Fibroblast of villous mesenchyme (primary cell): ENCODE data around the gene LASP1. TPM values are rescaled to one million over a fixed set of nuclear protein-coding genes. Genes with fewer than 3 reads are reported as not detected.

Experiments used
- DNase-seq: peaks from one replicate; pipeline ENCODE4 v3.0.0-alpha.2; 2010; ENCODE audit warnings: low read depth
- H3K4me3 ChIP-seq: 2 replicates; pipeline ENCODE4 v1.5.1; 2011; ENCODE audit warnings: low read depth, mild to moderate bottlenecking, low read length
- CTCF ChIP-seq: IDR thresholded peaks from 2 replicates; pipeline ENCODE4 v1.5.1; 2012; ENCODE audit warnings: low read depth, mild to moderate bottlenecking, low read length; ENCODE audit not compliant: insufficient read depth
- total RNA-seq: library from RNA; depleted of rRNA; stranded (reverse); fragments of >200 nt; gene quantifications from 2 replicates; pipeline ENCODE4 v1.2.3, GENCODE V29; 2012

Gene LASP1
- total RNA-seq, 1 donor, result 475 TPM

- TF ChIP-seq CTCF, result peak; percentile 58
- H3K4me3 ChIP-seq, result no peak overlapping the region
- DNase-seq, result peak; percentile 54
These were observed 5.0 kb upstream of the LASP1 start for GRCh38 chr17:38864636-38865398.

DNA sequence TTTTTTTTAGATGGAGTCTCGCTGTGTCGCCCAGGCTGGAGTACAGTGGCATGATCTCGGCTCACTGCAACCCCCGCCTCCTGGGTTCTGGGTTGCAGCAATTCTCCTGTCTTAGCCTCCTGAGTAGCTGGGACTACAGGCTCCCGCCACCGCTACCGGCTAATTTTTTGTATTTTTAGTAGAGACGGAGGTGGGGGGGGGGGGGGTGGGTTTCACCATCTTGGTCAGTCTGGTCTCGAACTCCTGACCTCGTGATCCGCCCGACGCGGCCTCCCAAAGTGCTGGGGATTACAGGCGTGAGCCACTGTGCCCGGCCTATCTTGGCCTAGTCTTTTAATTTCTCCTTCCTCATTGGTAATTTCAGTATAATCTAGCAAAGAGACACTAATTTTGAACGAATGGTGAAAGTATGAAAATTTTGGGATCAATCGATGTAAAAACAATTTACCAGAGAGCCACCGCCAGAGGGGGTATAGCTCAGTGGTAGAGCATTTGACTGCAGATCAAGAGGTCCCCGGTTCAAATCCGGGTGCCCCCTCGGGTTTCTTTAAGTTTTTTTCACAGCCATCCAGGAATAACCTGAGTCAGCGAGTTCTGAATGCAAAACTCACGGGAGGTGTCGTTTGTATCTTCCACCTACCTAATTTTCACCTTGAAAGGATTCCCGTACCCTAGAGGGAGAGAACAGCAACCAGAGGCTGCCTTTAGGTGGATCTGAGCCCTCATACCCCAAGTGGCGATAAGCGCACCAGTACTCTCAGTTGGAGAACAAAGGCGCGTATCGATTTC, 2.5 kb upstream of the LASP1 start:
- peak overlapping the region; percentile 100 for H3K4me3 ChIP-seq
- DNase-seq, result peak; percentile 74
- TF ChIP-seq CTCF, result peak; percentile 28

DNA sequence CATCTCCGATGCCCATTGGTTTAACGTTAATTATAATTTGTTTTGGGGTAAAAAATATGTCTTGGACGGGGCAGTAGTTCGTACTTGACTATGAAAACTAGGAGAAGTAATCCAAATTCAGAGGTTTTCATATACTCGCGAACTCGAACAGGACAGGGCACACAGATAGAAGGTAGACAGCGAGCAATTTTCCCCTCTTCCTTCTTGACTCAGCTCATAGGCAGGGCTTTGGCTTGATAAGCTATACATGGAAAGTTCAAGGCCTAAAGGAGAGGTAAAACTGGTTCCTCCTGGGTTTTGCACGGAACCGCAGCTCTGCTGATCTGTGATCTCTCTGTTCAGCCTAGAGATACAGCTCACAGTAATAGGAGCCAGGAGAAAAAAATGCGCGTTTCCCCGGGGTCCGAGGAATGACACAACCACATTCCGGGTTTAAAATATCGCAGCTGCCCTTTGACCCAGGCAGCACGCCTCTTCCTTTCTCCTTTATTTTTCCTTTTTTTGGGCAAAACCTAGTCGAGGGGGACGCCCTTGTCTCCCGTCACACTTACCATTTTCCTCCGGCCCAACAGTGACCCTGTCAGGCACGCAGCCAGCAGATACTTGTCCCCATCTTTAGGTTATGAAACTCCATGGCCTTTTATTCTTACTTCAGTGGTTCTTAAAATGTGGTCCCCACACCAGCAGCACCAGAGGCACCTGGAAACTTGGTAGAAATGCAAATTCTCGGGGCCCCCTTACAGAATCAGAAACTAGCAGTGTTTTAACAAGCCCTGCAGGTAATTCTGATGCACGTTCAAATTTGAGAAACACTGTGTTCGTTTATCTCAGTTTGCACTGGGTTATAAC, 1.7 kb upstream of the LASP1 start:
- TF ChIP-seq CTCF, result no peak
- peak overlapping the region; percentile 100 for H3K4me3 ChIP-seq
- DNase-seq, result peak; percentile 71

DNA sequence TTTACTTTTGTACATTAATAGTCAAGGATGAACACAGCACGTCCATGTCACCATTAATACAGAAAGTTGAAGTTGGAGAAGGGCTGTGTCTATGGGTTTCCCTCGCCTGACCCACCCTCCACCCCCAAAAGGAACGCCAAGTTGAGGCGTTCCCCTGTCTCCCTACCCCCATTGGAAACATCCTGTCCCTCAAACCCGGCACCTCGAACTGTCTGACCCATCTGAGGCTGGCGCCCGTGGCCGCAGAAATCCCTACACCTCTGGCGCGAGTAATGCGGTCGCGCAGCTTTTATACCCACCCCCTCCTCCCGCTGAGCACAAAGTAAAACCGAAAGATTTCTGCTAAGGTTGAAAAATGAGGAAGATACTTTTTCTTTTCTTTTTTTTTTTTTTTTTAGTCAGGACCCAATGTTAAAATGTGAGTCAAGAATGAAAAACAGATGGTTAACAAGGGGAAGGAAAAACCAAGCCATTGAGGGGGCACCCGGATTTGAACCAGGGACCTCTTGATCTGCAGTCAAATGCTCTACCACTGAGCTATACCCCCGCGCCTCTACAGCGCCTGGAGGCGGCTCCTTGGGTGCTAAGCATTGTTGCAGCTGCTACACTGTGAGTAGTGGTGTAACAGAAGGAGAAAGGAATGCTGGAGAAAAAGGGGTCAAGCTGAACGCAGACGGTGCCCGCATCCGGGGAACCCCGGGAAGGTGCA, 887 bp upstream of the LASP1 start:
- peak; percentile 90 for DNase-seq
- no peak for TF ChIP-seq CTCF
- H3K4me3 ChIP-seq, result peak overlapping the region; percentile 100

DNA sequence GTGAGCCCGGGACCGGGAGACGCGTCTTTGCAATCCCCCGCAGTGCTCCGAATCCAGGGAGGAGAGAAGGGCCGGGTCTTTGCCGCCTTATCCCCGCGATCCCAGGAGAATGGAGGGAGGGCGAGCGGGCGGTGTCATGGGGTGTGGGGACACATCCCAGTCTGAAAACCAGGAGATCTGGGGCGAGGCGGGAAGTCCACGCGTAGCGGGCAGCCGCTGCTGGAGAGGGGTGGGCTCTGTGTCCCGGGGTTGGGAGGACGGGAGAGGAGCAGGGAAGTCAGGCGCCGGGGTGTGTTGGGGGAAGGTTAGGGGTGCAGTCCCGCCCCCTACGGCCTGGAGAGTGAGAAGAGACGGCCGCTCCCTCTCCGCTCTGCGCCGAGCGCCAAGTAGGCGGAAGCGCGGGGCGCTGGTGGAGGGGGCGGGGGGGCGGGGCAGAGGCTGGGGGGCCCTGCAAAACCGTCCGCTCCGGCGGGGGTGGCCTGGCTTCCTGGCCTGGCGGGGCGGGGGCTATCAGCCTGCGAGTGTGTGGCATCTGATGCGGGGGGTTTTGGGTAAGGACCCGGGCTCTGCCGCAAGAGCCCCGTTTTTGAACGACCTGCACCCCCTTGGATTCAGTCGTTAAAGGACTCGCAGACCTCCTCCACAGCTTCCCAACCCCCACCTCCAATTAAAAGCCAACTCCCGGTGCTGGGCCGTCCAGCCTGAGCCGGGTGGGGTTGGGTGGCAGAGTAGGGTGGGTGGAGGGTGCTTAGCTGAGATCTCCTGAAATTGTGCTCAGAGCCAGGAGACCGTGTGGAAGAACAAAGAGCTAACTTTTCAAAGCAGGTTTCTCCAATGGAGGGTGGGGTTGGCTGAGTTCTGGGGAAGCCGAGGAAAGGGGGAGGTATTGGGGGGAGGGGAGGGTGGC, 654 bp downstream of the LASP1 start:
- H3K4me3 ChIP-seq, result peak overlapping the region; percentile 100
- DNase-seq, result peak; percentile 69
- TF ChIP-seq CTCF, result no peak
